Esophagus squamous epithelium (tissue), 4 donors: ENCODE results near the gene LAMA3.

Experiments
- POLR2A ChIP-seq, 4 donors: fragments of 450-650 bp; IDR thresholded peaks; one replicate each; pipeline ENCODE4 v1.6.1; 2017; ENCODE audit warnings: antibody characterized with exemption in 4 of 4, mild to moderate bottlenecking in 4 of 4, moderate library complexity in 3 of 4
- TF ChIP-seq, protein P1 (sequence below), 6 experiments: fragments of 450-650 bp in 4 of 6; fragments of 200-600 bp in 2 of 6; sonication (generic) in 2 of 6; IDR thresholded peaks; one replicate each; pipeline ENCODE4 v1.5.1; 2016 to 2019; ENCODE audit warnings: antibody characterized with exemption in 6 of 6, mild to moderate bottlenecking in 4 of 6, moderate library complexity in 4 of 6

DNA sequence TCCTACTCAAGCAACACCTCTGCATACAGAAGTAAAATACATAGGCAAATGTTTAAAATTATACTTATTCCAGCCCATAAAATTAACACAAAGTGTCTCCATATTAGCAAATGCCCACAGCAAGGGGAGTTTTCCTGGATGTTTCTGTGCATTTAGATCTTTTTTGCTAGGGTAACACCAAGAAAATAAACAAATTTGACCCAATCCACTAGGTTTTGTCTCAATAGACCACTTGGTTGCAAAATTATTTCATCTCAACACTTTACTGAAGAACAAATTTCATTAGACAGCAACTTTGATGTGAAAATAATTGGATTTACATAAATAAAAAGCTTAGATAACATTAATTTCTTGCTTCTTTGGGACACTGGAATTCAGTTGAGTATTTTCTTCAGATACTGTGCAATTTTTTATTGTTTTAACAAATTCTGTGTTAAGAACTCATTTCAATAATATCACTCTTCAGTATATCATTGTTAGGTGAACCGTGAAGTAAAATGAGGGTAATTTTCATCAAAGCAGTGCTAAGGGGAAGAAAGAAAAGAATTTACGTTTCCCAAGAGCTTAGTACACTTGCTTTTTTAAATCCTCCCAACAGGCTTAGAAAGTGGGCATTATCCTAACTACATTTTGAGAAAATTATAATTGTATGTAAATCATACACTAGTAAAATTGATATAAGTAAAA is 191.8 kb downstream of the LAMA3 start:
- no peak for TF ChIP-seq POLR2A (IDR thresholded peaks at IDR 0.05)
- TF ChIP-seq, protein P1, sequence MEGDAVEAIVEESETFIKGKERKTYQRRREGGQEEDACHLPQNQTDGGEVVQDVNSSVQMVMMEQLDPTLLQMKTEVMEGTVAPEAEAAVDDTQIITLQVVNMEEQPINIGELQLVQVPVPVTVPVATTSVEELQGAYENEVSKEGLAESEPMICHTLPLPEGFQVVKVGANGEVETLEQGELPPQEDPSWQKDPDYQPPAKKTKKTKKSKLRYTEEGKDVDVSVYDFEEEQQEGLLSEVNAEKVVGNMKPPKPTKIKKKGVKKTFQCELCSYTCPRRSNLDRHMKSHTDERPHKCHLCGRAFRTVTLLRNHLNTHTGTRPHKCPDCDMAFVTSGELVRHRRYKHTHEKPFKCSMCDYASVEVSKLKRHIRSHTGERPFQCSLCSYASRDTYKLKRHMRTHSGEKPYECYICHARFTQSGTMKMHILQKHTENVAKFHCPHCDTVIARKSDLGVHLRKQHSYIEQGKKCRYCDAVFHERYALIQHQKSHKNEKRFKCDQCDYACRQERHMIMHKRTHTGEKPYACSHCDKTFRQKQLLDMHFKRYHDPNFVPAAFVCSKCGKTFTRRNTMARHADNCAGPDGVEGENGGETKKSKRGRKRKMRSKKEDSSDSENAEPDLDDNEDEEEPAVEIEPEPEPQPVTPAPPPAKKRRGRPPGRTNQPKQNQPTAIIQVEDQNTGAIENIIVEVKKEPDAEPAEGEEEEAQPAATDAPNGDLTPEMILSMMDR (IDR thresholded peaks at IDR 0.05), result no peak
